HFF-Myc (cell line): ENCODE data around the gene TUBGCP2.

ENCODE experiments used
- DNase-seq: peaks from one replicate; pipeline ENCODE4 v3.0.0-alpha.2; 2011; ENCODE audit warnings: low read depth; ENCODE audit errors: extremely low read depth
- H3K4me3 ChIP-seq: replicated peaks from 2 replicates; pipeline ENCODE4 v1.5.1; 2011; ENCODE audit warnings: low read depth, mild to moderate bottlenecking, control low read depth, low read length
- TF ChIP-seq, protein P1 (sequence below): IDR thresholded peaks from 2 replicates; pipeline ENCODE4 v1.5.1; 2012; ENCODE audit warnings: mild to moderate bottlenecking, low read depth, low read length, control low read depth; ENCODE audit errors: missing control alignments

The TUBGCP2 gene

DNA sequence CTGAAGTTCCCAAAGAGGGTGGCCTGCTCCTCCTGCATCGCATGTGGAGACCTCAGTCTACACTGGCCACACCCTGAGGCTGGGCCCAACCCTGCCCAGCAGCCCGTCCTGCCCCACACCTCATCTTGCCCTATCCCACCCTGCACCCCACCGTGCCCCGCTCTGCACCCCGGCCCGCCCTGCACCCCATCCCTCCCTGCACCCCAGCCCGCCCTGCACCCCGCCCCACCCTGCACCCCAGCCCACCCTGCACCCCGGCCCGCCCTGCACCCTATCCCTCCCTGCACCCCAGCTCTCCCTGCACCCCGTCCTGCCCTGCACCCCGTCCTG lies 56.5 kb downstream of the TUBGCP2 start:
- DNase-seq: no peak
- TF ChIP-seq, protein P1, sequence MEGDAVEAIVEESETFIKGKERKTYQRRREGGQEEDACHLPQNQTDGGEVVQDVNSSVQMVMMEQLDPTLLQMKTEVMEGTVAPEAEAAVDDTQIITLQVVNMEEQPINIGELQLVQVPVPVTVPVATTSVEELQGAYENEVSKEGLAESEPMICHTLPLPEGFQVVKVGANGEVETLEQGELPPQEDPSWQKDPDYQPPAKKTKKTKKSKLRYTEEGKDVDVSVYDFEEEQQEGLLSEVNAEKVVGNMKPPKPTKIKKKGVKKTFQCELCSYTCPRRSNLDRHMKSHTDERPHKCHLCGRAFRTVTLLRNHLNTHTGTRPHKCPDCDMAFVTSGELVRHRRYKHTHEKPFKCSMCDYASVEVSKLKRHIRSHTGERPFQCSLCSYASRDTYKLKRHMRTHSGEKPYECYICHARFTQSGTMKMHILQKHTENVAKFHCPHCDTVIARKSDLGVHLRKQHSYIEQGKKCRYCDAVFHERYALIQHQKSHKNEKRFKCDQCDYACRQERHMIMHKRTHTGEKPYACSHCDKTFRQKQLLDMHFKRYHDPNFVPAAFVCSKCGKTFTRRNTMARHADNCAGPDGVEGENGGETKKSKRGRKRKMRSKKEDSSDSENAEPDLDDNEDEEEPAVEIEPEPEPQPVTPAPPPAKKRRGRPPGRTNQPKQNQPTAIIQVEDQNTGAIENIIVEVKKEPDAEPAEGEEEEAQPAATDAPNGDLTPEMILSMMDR: no peak

DNA sequence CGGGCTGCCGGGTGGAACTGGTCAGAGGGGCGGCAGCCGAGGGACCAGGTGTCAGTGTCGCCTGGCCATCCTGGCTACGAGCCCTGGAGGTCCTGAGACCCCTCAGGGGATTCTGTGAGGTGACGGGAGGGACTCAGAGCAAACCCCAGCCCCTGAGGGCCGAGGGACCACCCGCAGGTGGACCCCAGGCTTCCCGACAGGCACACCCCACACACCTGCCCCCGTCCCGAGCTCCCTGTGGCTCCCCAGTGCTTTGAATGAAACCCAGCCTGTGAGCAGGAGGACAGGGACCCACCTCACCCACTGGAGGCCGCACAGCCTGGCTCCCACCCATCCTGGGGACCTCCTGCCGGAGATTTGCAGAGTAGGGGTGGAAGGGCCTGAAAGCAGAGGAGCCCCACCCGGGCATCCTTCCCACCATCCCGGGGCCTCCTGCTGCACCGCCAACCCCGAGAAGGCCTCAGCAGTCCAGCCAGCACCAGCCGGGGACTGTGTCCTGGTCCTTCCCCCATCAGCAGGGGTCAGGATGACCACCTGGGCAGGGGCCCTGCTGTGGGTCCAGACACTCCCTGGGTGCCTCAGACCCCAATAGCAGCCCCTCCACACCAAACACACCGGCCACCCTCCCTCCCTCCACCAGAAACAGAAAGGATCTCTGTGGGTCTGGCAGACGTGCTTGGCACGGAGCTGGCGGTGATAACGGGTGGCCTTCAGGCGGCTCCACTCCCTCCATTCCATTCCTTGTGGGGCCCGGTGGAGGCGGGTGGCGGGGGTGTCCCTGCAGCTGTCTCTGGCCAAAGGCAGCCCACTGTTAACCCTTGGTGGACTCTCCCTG lies 57.1 kb downstream of the TUBGCP2 start:
- TF ChIP-seq, protein P1: no peak
- DNase-seq: no peak
- no peak overlapping the region for H3K4me3 ChIP-seq

More for the DNA sequence above, 56.5 kb downstream of the TUBGCP2 start:
- no peak overlapping the region for H3K4me3 ChIP-seq

DNA sequence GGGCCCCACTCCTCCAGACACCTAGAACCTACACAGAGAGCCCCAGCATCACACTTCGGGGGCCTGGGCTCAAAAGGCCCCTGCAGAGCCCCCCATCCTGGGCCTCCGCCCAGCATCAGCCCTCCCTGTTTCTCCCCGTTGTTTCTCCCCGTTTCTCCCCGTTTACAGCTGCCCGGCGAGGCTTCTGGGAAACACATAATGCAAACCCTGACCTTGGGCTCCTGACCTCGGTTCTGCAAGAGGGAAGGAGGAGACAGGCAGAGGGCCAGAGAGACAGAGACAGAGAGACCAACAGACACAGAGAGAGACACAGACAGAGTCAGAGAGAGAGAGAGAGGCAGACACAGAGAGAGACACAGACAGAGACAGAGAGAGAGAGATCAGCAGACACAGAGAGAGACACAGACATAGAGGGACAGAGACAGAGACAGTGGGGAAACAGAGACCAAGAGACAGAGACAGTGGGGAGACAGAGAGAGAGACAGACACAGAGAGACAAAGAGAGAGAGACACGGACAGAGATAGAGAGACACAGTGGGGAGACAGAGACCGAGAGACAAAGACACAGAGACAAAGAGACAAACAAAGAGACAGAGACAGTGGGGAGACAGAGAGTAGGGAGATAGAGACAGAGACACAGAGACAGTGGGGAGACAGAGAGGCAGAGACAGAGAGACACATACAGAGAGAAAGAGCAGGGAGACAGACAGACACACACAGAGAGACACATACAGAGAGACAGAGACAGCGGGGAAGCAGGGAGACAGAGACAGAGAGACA lies 58.5 kb downstream of the TUBGCP2 start:
- no peak overlapping the region for H3K4me3 ChIP-seq
- TF ChIP-seq, protein P1: no peak
- DNase-seq: no peak

DNA sequence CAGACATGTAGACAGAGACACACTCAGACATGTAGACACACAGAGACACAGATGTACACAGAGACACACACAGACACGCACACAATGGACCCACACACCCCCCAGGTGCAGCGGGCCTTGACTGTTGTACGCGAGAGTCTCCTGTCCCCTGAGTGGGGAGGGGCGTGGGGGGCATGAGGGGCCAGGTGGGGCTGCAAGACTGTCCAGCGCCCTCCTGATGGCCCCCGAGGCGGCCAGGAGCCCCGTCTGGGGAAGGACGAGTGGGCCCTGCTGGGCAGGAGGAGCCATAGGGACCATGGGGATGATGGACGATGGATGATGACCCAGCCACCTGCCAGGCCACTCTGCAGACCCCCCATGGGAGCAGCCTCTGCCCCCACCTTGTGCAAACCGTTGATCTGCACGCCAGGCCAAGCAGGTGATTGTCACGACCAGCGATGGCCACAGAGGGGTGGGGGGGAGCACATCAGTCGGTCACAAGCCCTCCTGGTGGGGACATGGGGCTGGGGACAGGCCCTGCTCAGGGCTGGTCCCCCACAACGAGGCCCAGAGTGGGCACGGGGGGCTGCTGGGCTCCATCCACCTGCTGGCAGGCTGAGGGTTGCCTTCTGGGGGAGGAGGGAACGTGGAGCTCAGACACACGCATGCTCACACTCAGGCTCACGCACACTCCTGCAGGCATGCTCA lies 59.4 kb downstream of the TUBGCP2 start:
- no peak overlapping the region for H3K4me3 ChIP-seq
- no peak for DNase-seq
- TF ChIP-seq, protein P1: no peak

DNA sequence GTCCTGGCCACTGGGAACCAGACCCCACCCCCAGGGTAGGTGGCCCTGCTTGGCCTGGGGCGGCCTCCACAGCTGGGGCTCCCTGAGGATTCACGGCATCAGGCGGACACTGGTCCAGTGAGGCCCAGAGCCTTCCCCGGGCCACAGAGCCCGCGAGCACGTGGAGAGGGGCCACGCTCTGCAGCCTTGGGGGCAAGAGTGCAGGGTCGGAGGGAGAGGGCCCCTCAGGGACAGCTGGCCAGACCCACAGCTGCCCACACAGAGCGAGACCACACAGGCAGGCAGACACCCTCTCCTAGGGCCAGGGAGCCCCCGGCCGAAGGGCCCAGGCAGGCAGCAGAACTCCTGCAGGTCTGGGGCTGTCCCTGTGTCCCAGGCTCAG lies 60.3 kb downstream of the TUBGCP2 start:
- no peak for DNase-seq
- TF ChIP-seq, protein P1: no peak
- H3K4me3 ChIP-seq: no peak overlapping the region

DNA sequence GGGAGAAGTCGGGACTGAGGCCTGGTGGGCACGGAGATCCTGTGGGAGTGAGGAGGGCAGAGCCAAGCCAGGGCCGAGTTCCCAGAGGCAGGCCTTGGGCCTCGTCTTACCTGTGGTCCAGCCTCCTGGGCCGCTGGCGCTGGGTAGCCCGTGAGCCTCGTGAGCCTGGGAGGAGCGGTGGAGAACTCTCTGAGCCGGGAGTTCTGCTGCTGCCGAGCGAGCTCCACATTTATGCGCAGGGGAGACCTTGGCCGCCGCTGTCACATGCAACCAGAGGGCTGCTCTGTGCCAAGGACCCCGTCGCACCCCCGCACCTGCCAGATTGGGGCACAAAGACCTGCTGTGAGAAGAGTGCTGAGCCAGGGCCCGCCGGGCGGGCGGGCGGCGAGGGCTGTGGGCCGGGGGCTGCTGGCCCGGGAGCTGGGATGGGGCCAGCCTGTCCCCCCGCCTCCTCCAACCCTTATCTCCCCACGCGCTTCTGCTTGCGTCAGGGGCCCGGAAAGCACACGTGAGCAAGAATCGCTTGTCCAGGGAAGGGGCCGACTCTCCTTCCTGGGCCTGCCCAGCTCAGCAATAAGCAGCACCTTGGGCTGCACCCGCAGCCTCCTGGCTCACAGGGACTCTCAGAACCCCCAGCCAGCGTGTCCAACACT lies 60.9 kb downstream of the TUBGCP2 start:
- no peak for DNase-seq
- TF ChIP-seq, protein P1: no peak
- no peak overlapping the region for H3K4me3 ChIP-seq
